OCI-LY7 (cell line): ENCODE data around the gene SLC29A3. TPM values are rescaled to one million over a fixed set of nuclear protein-coding genes. Genes with fewer than 3 reads are reported as not detected.

Experiments used
- BruUV-seq: library from RNA; stranded (reverse); fragments of 400-500 nt; replicated peaks from 2 replicates; lab custom pipeline; 2021; lab: Mats Ljungman, UMichigan
- CTCF ChIA-PET: fragments of 300-600 bp; sonication (Branson Sonifier 250); formaldehyde crosslinking; loops from one replicate; lab custom pipeline; 2022; ENCODE audit warnings: antibody characterized with exemption; ENCODE audit not compliant: unreplicated experiment; lab: Charles Lee
- POLR2A ChIA-PET: fragments of 300-600 bp; sonication (Branson Sonifier 250); formaldehyde crosslinking; loops from one replicate; lab custom pipeline; 2022; ENCODE audit warnings: antibody characterized with exemption; lab: Charles Lee
- DNase-seq: peaks from one replicate; pipeline ENCODE4 v3.0.0-alpha.2; 2015; ENCODE audit warnings: low spot score
- H2AFZ ChIP-seq: fragments of 200-600 bp; sonication (generic), shearing (Covaris generic); 2 replicates; pipeline ENCODE4 v1.6.1; 2014; ENCODE audit warnings: mild to moderate bottlenecking, antibody characterized with exemption, low read length, moderate library complexity
- H3K27ac ChIP-seq: fragments of 200-600 bp; sonication (generic); 2 replicates; pipeline ENCODE4 v1.5.1; 2014; ENCODE audit warnings: mixed run types, low read depth, mild to moderate bottlenecking, moderate library complexity, low read length, inconsistent platforms; ENCODE audit not compliant: poor library complexity, severe bottlenecking
- H3K36me3 ChIP-seq: fragments of 200-600 bp; sonication (generic); 2 replicates; pipeline ENCODE4 v1.6.1; 2014; ENCODE audit warnings: mild to moderate bottlenecking, antibody characterized with exemption, low read length, moderate library complexity, mixed read lengths; ENCODE audit not compliant: insufficient read depth
- H3K4me1 ChIP-seq: fragments of 200-600 bp; sonication (generic); 2 replicates; pipeline ENCODE4 v1.5.1; 2014; ENCODE audit warnings: mild to moderate bottlenecking, low read length; ENCODE audit not compliant: insufficient read depth, poor library complexity, severe bottlenecking
- H3K4me2 ChIP-seq: fragments of 200-600 bp; sonication (generic); 2 replicates; pipeline ENCODE4 v1.6.1; 2014; ENCODE audit warnings: mild to moderate bottlenecking, low read length
- H3K4me3 ChIP-seq: fragments of 200-600 bp; sonication (generic); 2 replicates; pipeline ENCODE4 v1.5.1; 2014; ENCODE audit warnings: mild to moderate bottlenecking, low read depth, low read length; ENCODE audit not compliant: poor library complexity, severe bottlenecking
- H3K79me2 ChIP-seq: fragments of 200-600 bp; sonication (generic); 2 replicates; pipeline ENCODE4 v1.6.1; 2016; ENCODE audit warnings: low read depth, mild to moderate bottlenecking, low read length, moderate library complexity, mixed read lengths; ENCODE audit not compliant: insufficient read depth
- H3K9me2 ChIP-seq: fragments of 200-600 bp; sonication (generic); 2 replicates; pipeline ENCODE4 v1.6.1; 2016; ENCODE audit warnings: mild to moderate bottlenecking, low read length, mixed read lengths; ENCODE audit not compliant: insufficient read depth
- H3K9me3 ChIP-seq: fragments of 200-600 bp; sonication (generic); 2 replicates; pipeline ENCODE4 v1.6.1; 2014; ENCODE audit warnings: mild to moderate bottlenecking, mixed run types, low read length, mixed read lengths
- H4K20me1 ChIP-seq: fragments of 200-600 bp; sonication (generic); 2 replicates; pipeline ENCODE4 v1.6.1; 2014; ENCODE audit warnings: mild to moderate bottlenecking, antibody characterized with exemption, low read length, moderate library complexity, mixed read lengths; ENCODE audit not compliant: insufficient read depth
- EZH2phosphoT487 ChIP-seq: fragments of 200-600 bp; sonication (generic); IDR thresholded peaks from 2 replicates; pipeline ENCODE4 v1.6.1; 2018; ENCODE audit warnings: low read depth, borderline replicate concordance, mild to moderate bottlenecking, mixed run types, antibody characterized with exemption, low read length, moderate library complexity, mixed read lengths
- intact Hi-C: fragments of 100-400 bp; cut with micrococcal nuclease; formaldehyde crosslinking; loops from one replicate; pipeline ENCODE4 v1.10.0; 2022; ENCODE audit not compliant: unreplicated experiment
- total RNA-seq, 2 experiments: library from RNA; depleted of rRNA in 1 of 2; stranded (reverse); fragments of >200 nt in 1 of 2; shearing (Covaris generic) in 1 of 2; gene quantifications; 2 replicates each; pipeline ENCODE4 v1.2.3, GENCODE V29; 2014 to 2022
- TF ChIP-seq, protein P1 (sequence below): fragments of 200-600 bp; sonication (generic); conservative IDR thresholded peaks from 2 replicates; pipeline ENCODE4 v1.5.1; 2014; ENCODE audit warnings: mild to moderate bottlenecking, antibody characterized with exemption, low read length, moderate library complexity, mixed read lengths

SLC29A3 gene
- total RNA-seq, 2 experiments from 2014 or later: 1.7 to 8.2 TPM

DNA sequence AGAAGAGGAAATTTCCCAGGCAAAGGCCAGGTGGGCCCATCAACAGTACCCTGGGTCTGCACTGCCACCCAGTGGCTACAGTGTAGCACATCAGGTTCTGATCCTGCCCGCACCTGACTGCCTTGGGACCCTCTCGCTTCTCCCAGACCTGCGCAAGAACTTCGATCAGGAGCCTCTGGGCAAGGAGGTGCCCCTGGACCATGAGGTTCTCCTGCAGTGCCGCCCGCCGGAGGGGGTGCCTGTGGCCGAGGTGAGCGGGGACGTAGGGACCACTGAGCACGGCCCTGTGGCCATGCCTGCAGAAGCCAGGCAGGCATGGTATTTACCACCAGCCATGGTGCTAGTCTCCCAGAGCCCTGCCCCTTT lies 33.9 kb upstream of the SLC29A3 start:
- H2AFZ ChIP-seq: no peak overlapping the region
- no peak overlapping the region for H3K4me2 ChIP-seq
- H3K9me3 ChIP-seq: no peaks in the 10 kb centered on the region
- no peaks in the 10 kb centered on the region for H3K9me2 ChIP-seq
- no peaks in the 10 kb centered on the region for H3K4me1 ChIP-seq
- no peaks in the 10 kb centered on the region for H3K79me2 ChIP-seq
- intact Hi-C loops: loop anchor here (1.0 kb wide), 2 partner anchors 360 to 382 kb away; no protein-coding TSS in a partner anchor
- no peak overlapping the region for H3K27ac ChIP-seq
- H3K36me3 ChIP-seq: no peaks in the 10 kb centered on the region
- no TSS peak for BruUV-seq
- POLR2A ChIA-PET: no interaction called here
- DNase-seq: peak; percentile 65
- no peaks in the 10 kb centered on the region for H4K20me1 ChIP-seq
- H3K4me3 ChIP-seq: no peak overlapping the region
- CTCF ChIA-PET: no interaction called here
- TF ChIP-seq, protein P1, sequence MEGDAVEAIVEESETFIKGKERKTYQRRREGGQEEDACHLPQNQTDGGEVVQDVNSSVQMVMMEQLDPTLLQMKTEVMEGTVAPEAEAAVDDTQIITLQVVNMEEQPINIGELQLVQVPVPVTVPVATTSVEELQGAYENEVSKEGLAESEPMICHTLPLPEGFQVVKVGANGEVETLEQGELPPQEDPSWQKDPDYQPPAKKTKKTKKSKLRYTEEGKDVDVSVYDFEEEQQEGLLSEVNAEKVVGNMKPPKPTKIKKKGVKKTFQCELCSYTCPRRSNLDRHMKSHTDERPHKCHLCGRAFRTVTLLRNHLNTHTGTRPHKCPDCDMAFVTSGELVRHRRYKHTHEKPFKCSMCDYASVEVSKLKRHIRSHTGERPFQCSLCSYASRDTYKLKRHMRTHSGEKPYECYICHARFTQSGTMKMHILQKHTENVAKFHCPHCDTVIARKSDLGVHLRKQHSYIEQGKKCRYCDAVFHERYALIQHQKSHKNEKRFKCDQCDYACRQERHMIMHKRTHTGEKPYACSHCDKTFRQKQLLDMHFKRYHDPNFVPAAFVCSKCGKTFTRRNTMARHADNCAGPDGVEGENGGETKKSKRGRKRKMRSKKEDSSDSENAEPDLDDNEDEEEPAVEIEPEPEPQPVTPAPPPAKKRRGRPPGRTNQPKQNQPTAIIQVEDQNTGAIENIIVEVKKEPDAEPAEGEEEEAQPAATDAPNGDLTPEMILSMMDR: peak; percentile 86
- no peak for TF ChIP-seq EZH2phosphoT487

DNA sequence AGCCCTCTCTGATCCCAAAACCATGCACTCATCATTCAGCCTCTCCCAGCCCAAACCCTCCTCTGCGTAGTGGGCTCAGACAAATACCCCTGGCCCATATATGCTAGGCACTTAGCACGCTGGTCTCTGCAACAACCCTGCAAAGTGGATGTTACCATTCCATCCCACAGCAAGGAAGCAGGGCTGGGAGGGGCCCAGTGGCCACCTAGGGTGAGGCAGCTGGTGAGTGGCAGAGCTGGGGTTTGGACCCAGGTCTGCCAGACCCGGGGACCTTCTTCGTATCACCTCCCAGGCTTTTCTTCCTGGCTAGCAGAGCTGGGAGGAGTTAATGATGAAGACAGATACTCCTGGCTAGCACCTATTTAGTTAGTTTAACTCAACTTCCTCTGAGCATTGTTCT lies 33.1 kb upstream of the SLC29A3 start:
- no TSS peak for BruUV-seq

More for the DNA sequence above, 33.1 kb upstream of the SLC29A3 start:
- Histone ChIP-seq H3K36me3 (no peaks in the 10 kb centered on the region), H3K4me3 (no peak overlapping the region), H3K27ac (no peak overlapping the region), H3K79me2 (no peaks in the 10 kb centered on the region), H3K9me3 (no peaks in the 10 kb centered on the region), H3K4me1 (no peaks in the 10 kb centered on the region), H3K9me2 (no peaks in the 10 kb centered on the region), H2AFZ (no peak overlapping the region), H4K20me1 (no peaks in the 10 kb centered on the region), H3K4me2 (no peak overlapping the region)
- TF ChIP-seq, protein P1: no peak
- TF ChIP-seq EZH2phosphoT487: no peak
- no peak for DNase-seq
- CTCF ChIA-PET: interaction anchor here (0.6 kb wide), 1 partner anchor 10 kb away, joined by 3 read pairs; no protein-coding TSS in a partner anchor
- POLR2A ChIA-PET: interaction anchor here (0.8 kb wide), 1 partner anchor 1323 kb away, joined by 3 read pairs; no protein-coding TSS in a partner anchor
- intact Hi-C loops: loop anchor here (1.0 kb wide), 2 partner anchors 361 to 383 kb away; no protein-coding TSS in a partner anchor
